GM23338 (cell line): ENCODE measurements around the gene ATP10B. TPM values are rescaled to one million over a fixed set of nuclear protein-coding genes. Genes with fewer than 3 reads are reported as not detected.

Source experiments
- ATAC-seq: fragments of 200-7000 bp; cut with Tn5 transposase; 3 replicates; pipeline ENCODE4 v1.9.1; 2020
- DNase-seq: peaks from one replicate; pipeline ENCODE4 v3.0.0-alpha.2; 2015; ENCODE audit warnings: low spot score
- H2AFZ ChIP-seq: fragments of 200-600 bp; sonication (generic); 2 replicates; pipeline ENCODE4 v1.8.0; 2016; ENCODE audit warnings: antibody characterized with exemption, mild to moderate bottlenecking, moderate library complexity
- H3F3A ChIP-seq: fragments of 200-600 bp; sonication (generic); replicated peaks from 2 replicates; pipeline ENCODE4 v1.8.0; 2017; ENCODE audit warnings: antibody characterized with exemption, mixed run types, low read depth
- H3K27ac ChIP-seq: fragments of 200-600 bp; sonication (generic); 2 replicates; pipeline ENCODE4 v1.6.1; 2016; ENCODE audit warnings: low read depth
- H3K27me3 ChIP-seq: fragments of 200-600 bp; sonication (generic); 2 replicates; pipeline ENCODE4 v1.8.0; 2016; ENCODE audit warnings: mild to moderate bottlenecking, mixed run types, moderate library complexity; ENCODE audit not compliant: insufficient read depth
- H3K36me3 ChIP-seq: fragments of 200-600 bp; sonication (generic); 2 replicates; pipeline ENCODE4 v1.8.0; 2016; ENCODE audit warnings: mild to moderate bottlenecking; ENCODE audit not compliant: insufficient read depth
- H3K4me1 ChIP-seq: fragments of 200-600 bp; sonication (generic); 2 replicates; pipeline ENCODE4 v1.8.0; 2016; ENCODE audit warnings: mild to moderate bottlenecking, moderate library complexity; ENCODE audit not compliant: insufficient read depth
- H3K4me2 ChIP-seq: fragments of 200-600 bp; sonication (generic); 2 replicates; pipeline ENCODE4 v1.7.1; 2017; ENCODE audit warnings: mixed run types
- H3K4me3 ChIP-seq: fragments of 200-600 bp; sonication (generic); 2 replicates; pipeline ENCODE4 v1.6.1; 2016; ENCODE audit warnings: mixed run types
- H3K79me2 ChIP-seq: fragments of 200-600 bp; sonication (generic); replicated peaks from 2 replicates; pipeline ENCODE4 v1.8.0; 2017; ENCODE audit warnings: mild to moderate bottlenecking; ENCODE audit not compliant: insufficient read depth
- H3K9me2 ChIP-seq: fragments of 200-600 bp; sonication (generic); 2 replicates; pipeline ENCODE4 v1.8.0; 2017; ENCODE audit not compliant: insufficient read depth
- H4K20me1 ChIP-seq: fragments of 200-600 bp; sonication (generic); replicated peaks from 2 replicates; pipeline ENCODE4 v1.8.0; 2017; ENCODE audit warnings: mild to moderate bottlenecking; ENCODE audit not compliant: insufficient read depth
- H3K27ac Mint-ChIP-seq: 2 replicates; pipeline ENCODE4 v1.8.0; 2020; ENCODE audit warnings: inconsistent platforms, mild to moderate bottlenecking, moderate library complexity, mixed read lengths
- H3K27me3 Mint-ChIP-seq: 3 replicates; pipeline ENCODE4 v1.8.0; 2022; ENCODE audit warnings: low read depth, mild to moderate bottlenecking, moderate library complexity, mixed read lengths, inconsistent platforms; ENCODE audit not compliant: insufficient read depth, poor library complexity
- H3K36me3 Mint-ChIP-seq: 3 replicates; pipeline ENCODE4 v1.8.0; 2021; ENCODE audit warnings: low read depth, mild to moderate bottlenecking, inconsistent platforms, moderate library complexity, mixed read lengths
- H3K4me1 Mint-ChIP-seq: 3 replicates; pipeline ENCODE4 v1.8.0; 2020; ENCODE audit warnings: mild to moderate bottlenecking, inconsistent platforms, mixed read lengths
- H3K4me3 Mint-ChIP-seq: 3 replicates; pipeline ENCODE4 v1.8.0; 2021; ENCODE audit warnings: moderate library complexity, mild to moderate bottlenecking, inconsistent platforms, mixed read lengths
- H3K9me3 Mint-ChIP-seq: 3 replicates; pipeline ENCODE4 v1.8.0; 2020; ENCODE audit warnings: moderate library complexity, mild to moderate bottlenecking, inconsistent platforms, mixed read lengths
- CREB1 ChIP-seq: fragments of 250-450 bp; sonication (Bioruptor Pico); IDR thresholded peaks from 2 replicates; pipeline ENCODE4 v1.5.0; 2020; ENCODE audit warnings: low read depth, mild to moderate bottlenecking, moderate library complexity
- CTCF ChIP-seq, 2 experiments: fragments of 200-600 bp in 1 of 2; sonication (generic) in 1 of 2; conservative IDR thresholded peaks; 2 replicates each; pipeline versions ENCODE4 v1.5.1 to v1.6.1; 2016 to 2017; ENCODE audit warnings: antibody characterized with exemption in 2 of 2, low read depth in 2 of 2, mild to moderate bottlenecking in 2 of 2, moderate library complexity in 1 of 2
- EZH2 ChIP-seq: fragments of 200-600 bp; sonication (generic); IDR thresholded peaks from one replicate; pipeline ENCODE4 v1.8.0; 2017; ENCODE audit warnings: antibody characterized with exemption, mild to moderate bottlenecking, low read depth; ENCODE audit not compliant: unreplicated experiment
- NANOG ChIP-seq: IDR thresholded peaks from 2 replicates; pipeline ENCODE4 v1.6.1; 2016; ENCODE audit warnings: antibody characterized with exemption, borderline replicate concordance
- POLR2AphosphoS5 ChIP-seq: IDR thresholded peaks from 2 replicates; pipeline ENCODE4 v1.6.1; 2016; ENCODE audit warnings: antibody characterized with exemption, low read depth
- REST ChIP-seq: IDR thresholded peaks from one replicate; pipeline ENCODE4 v1.6.1; 2018; ENCODE audit warnings: antibody characterized with exemption; ENCODE audit not compliant: unreplicated experiment
- STAT1 ChIP-seq: IDR thresholded peaks from one replicate; pipeline ENCODE4 v1.6.1; 2016; ENCODE audit warnings: antibody characterized with exemption; ENCODE audit not compliant: unreplicated experiment
- ZNF114 ChIP-seq: fragments of 250-450 bp; sonication (Bioruptor Pico); IDR thresholded peaks from 2 replicates; pipeline ENCODE4 v1.5.0; 2020; ENCODE audit warnings: mild to moderate bottlenecking, moderate library complexity
- ZNF331 ChIP-seq: fragments of 250-450 bp; sonication (Bioruptor Pico); IDR thresholded peaks from 2 replicates; pipeline ENCODE4 v1.5.0; 2020; ENCODE audit warnings: low read depth, mild to moderate bottlenecking, moderate library complexity
- polyA plus RNA-seq: library from polyadenylated mRNA; unstranded; fragments of >200 nt; fragmentation: Nextera tagmentation; extraction: Ambion mirVana; gene quantifications from 2 replicates; pipeline ENCODE4 v1.2.1, GENCODE V29; 2016
- total RNA-seq: library from RNA; depleted of rRNA; stranded (reverse); fragments of >200 nt; shearing (Covaris generic); gene quantifications from 2 replicates; pipeline ENCODE4 v1.2.3, GENCODE V29; 2014
- TF ChIP-seq, protein P1 (sequence below): fragments of 250-450 bp; sonication (Bioruptor Pico); IDR thresholded peaks from 2 replicates; pipeline ENCODE4 v1.5.0; 2020; ENCODE audit warnings: mild to moderate bottlenecking, moderate library complexity

The ATP10B gene
- total and polyA plus RNA-seq, 2 experiments from 2014 or later: 0.11 to 0.14 TPM

- ATAC-seq: no peak
- Mint-ChIP-seq H3K36me3 (no peaks in the 10 kb centered on the region), H3K27me3 (peaks cover 1% of the 10 kb centered on the region), H3K4me3 (no peak overlapping the region), H3K9me3 (no peaks in the 10 kb centered on the region), H3K27ac (no peak overlapping the region), H3K4me1 (peaks cover 4% of the 10 kb centered on the region; the same call in 2 of the 3 replicates)
- H3K9me2 ChIP-seq: 0 out of 2 replicates have a peak, but pooled peaks cover 3% of the 10 kb centered on the region
- H3K79me2 ChIP-seq: no peaks in the 10 kb centered on the region
- H3K4me3 ChIP-seq: no peak overlapping the region
- H3K4me1 ChIP-seq: no peaks in the 10 kb centered on the region
- no peaks in the 10 kb centered on the region for H3F3A ChIP-seq
- H3K4me2 ChIP-seq: no peak overlapping the region
- H4K20me1 ChIP-seq: no peaks in the 10 kb centered on the region
- no peaks in the 10 kb centered on the region for H3K36me3 ChIP-seq
- DNase-seq: no peak
- H2AFZ ChIP-seq: no peak overlapping the region
- no peak overlapping the region for H3K27ac ChIP-seq
- TF ChIP-seq ZNF114: no peak
- TF ChIP-seq CTCF (conservative IDR thresholded peaks at IDR 0.05; ENCODE audit: low read depth in 2 of 2): peak in 1 of 2 experiments; percentile 40; a peak in 2 of 4 replicates
- H3K27me3 ChIP-seq: no peaks in the 10 kb centered on the region
Measured at GRCh38 chr5:160675988-160676387, 176.0 kb downstream of the ATP10B start.

GRCh38 chr5:160674901-160675300 lies 177.1 kb downstream of the ATP10B start:
- Histone ChIP-seq H3K36me3 (no peaks in the 10 kb centered on the region), H3K79me2 (no peaks in the 10 kb centered on the region), H2AFZ (no peak overlapping the region), H3K27me3 (no peaks in the 10 kb centered on the region), H3K4me1 (no peaks in the 10 kb centered on the region), H3K4me3 (no peak overlapping the region), H3K27ac (no peak overlapping the region), H3F3A (no peaks in the 10 kb centered on the region), H3K9me2 (no peaks in the 10 kb centered on the region), H3K4me2 (no peak overlapping the region), H4K20me1 (no peaks in the 10 kb centered on the region)
- Mint-ChIP-seq H3K4me3 (no peak overlapping the region), H3K9me3 (no peaks in the 10 kb centered on the region), H3K4me1 (peaks cover 4% of the 10 kb centered on the region; the same call in 2 of the 3 replicates), H3K27me3 (peaks cover 1% of the 10 kb centered on the region), H3K27ac (no peak overlapping the region), H3K36me3 (no peaks in the 10 kb centered on the region)
- ATAC-seq (no peak), DNase-seq (no peak)
- no peak for TF ChIP-seq ZNF331 (CRISPR knock-in tag)
- TF ChIP-seq EZH2: no peak
- no peak for TF ChIP-seq NANOG
- no peak for TF ChIP-seq CREB1 (CRISPR knock-in tag)
- no peak for TF ChIP-seq STAT1
- TF ChIP-seq REST: no peak
- TF ChIP-seq, protein P1, sequence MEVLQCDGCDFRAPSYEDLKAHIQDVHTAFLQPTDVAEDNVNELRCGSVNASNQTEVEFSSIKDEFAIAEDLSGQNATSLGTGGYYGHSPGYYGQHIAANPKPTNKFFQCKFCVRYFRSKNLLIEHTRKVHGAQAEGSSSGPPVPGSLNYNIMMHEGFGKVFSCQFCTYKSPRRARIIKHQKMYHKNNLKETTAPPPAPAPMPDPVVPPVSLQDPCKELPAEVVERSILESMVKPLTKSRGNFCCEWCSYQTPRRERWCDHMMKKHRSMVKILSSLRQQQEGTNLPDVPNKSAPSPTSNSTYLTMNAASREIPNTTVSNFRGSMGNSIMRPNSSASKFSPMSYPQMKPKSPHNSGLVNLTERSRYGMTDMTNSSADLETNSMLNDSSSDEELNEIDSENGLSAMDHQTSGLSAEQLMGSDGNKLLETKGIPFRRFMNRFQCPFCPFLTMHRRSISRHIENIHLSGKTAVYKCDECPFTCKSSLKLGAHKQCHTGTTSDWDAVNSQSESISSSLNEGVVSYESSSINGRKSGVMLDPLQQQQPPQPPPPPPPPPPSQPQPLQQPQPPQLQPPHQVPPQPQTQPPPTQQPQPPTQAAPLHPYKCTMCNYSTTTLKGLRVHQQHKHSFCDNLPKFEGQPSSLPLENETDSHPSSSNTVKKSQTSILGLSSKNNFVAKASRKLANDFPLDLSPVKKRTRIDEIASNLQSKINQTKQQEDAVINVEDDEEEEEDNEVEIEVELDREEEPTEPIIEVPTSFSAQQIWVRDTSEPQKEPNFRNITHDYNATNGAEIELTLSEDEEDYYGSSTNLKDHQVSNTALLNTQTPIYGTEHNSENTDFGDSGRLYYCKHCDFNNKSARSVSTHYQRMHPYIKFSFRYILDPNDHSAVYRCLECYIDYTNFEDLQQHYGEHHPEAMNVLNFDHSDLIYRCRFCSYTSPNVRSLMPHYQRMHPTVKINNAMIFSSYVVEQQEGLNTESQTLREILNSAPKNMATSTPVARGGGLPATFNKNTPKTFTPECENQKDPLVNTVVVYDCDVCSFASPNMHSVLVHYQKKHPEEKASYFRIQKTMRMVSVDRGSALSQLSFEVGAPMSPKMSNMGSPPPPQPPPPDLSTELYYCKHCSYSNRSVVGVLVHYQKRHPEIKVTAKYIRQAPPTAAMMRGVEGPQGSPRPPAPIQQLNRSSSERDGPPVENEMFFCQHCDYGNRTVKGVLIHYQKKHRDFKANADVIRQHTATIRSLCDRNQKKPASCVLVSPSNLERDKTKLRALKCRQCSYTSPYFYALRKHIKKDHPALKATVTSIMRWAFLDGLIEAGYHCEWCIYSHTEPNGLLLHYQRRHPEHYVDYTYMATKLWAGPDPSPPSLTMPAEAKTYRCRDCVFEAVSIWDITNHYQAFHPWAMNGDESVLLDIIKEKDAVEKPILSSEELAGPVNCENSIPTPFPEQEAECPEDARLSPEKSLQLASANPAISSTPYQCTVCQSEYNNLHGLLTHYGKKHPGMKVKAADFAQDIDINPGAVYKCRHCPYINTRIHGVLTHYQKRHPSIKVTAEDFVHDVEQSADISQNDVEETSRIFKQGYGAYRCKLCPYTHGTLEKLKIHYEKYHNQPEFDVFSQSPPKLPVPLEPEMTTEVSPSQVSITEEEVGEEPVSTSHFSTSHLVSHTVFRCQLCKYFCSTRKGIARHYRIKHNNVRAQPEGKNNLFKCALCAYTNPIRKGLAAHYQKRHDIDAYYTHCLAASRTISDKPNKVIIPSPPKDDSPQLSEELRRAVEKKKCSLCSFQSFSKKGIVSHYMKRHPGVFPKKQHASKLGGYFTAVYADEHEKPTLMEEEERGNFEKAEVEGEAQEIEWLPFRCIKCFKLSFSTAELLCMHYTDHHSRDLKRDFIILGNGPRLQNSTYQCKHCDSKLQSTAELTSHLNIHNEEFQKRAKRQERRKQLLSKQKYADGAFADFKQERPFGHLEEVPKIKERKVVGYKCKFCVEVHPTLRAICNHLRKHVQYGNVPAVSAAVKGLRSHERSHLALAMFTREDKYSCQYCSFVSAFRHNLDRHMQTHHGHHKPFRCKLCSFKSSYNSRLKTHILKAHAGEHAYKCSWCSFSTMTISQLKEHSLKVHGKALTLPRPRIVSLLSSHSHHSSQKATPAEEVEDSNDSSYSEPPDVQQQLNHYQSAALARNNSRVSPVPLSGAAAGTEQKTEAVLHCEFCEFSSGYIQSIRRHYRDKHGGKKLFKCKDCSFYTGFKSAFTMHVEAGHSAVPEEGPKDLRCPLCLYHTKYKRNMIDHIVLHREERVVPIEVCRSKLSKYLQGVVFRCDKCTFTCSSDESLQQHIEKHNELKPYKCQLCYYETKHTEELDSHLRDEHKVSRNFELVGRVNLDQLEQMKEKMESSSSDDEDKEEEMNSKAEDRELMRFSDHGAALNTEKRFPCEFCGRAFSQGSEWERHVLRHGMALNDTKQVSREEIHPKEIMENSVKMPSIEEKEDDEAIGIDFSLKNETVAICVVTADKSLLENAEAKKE (CRISPR knock-in tag): no peak
- TF ChIP-seq POLR2AphosphoS5: no peak
- no peak for TF ChIP-seq ZNF114
